Mesendoderm (in vitro differentiated cells): ENCODE data around the gene SAMM50.

Experiments used
- DNase-seq: peaks from one replicate; pipeline ENCODE4 v3.0.0; 2013
- H2AK5ac ChIP-seq: 2 replicates; pipeline ENCODE4 v1.6.1; 2013; ENCODE audit warnings: low read length, inconsistent platforms
- H2BK120ac ChIP-seq: 2 replicates; pipeline ENCODE4 v1.6.1; 2013; ENCODE audit warnings: low read depth, mild to moderate bottlenecking, low read length, moderate library complexity, mixed read lengths
- H2BK15ac ChIP-seq: replicated peaks from 2 replicates; pipeline ENCODE4 v1.6.1; 2013; ENCODE audit warnings: low read depth, mild to moderate bottlenecking, moderate library complexity
- H2BK5ac ChIP-seq: 2 replicates; pipeline ENCODE4 v1.6.1; 2013; ENCODE audit warnings: low read length, inconsistent platforms
- H3K18ac ChIP-seq: 2 replicates; pipeline ENCODE4 v1.6.1; 2013; ENCODE audit warnings: mild to moderate bottlenecking, low read length, mixed read lengths
- H3K23ac ChIP-seq: one replicate; pipeline ENCODE4 v1.6.1; 2013; ENCODE audit warnings: low read length
- H3K27ac ChIP-seq: 2 replicates; pipeline ENCODE4 v1.5.1; 2013; ENCODE audit warnings: low read depth, mild to moderate bottlenecking, inconsistent platforms, low read length, moderate library complexity
- H3K27me3 ChIP-seq: 2 replicates; pipeline ENCODE4 v1.6.1; 2013; ENCODE audit warnings: low read length, control low read depth, mild to moderate bottlenecking, inconsistent platforms; ENCODE audit not compliant: insufficient read depth, poor library complexity
- H3K36me3 ChIP-seq: 2 replicates; pipeline ENCODE4 v1.6.1; 2013; ENCODE audit warnings: low read length, inconsistent platforms; ENCODE audit not compliant: control insufficient read depth, insufficient read depth
- H3K4ac ChIP-seq: one replicate; pipeline ENCODE4 v1.6.1; 2013; ENCODE audit warnings: low read depth, mild to moderate bottlenecking, low read length, moderate library complexity
- H3K4me1 ChIP-seq: 2 replicates; pipeline ENCODE4 v1.6.1; 2013; ENCODE audit warnings: low read depth, low read length, inconsistent platforms; ENCODE audit not compliant: control insufficient read depth
- H3K4me2 ChIP-seq: 2 replicates; pipeline ENCODE4 v1.6.1; 2013; ENCODE audit warnings: low read length
- H3K4me3 ChIP-seq: 2 replicates; pipeline ENCODE4 v1.5.1; 2013; ENCODE audit warnings: mild to moderate bottlenecking, low read length
- H3K56ac ChIP-seq: one replicate; pipeline ENCODE4 v1.6.1; 2013; ENCODE audit warnings: low read length
- H3K79me1 ChIP-seq: 2 replicates; pipeline ENCODE4 v1.6.1; 2013; ENCODE audit warnings: low read length, inconsistent platforms
- H3K79me2 ChIP-seq: 2 replicates; pipeline ENCODE4 v1.6.1; 2013; ENCODE audit warnings: mild to moderate bottlenecking, low read length; ENCODE audit not compliant: control insufficient read depth, insufficient read depth
- H3K9ac ChIP-seq: 2 replicates; pipeline ENCODE4 v1.6.1; 2013; ENCODE audit warnings: low read length, inconsistent platforms
- H4K5ac ChIP-seq: one replicate; pipeline ENCODE4 v1.6.1; 2013; ENCODE audit warnings: low read length
- H4K8ac ChIP-seq: one replicate; pipeline ENCODE4 v1.6.1; 2013; ENCODE audit warnings: low read depth, mild to moderate bottlenecking, control low read depth, low read length, moderate library complexity
- WGBS: extraction: QIAGEN DNeasy Blood & Tissue Kit; methylation state at CpG from one replicate; pipeline ENCODE4 v1.1.7; 2013; ENCODE audit warnings: low lambda C conversion rate, missing lambda C conversion rate; ENCODE audit not compliant: insufficient coverage; ENCODE audit errors: extremely low coverage; 5-methylcytosine and 5-hydroxymethylcytosine counted together

Gene SAMM50

GRCh38 chr22:44024288-44024921 lies 69.2 kb downstream of the SAMM50 start, which contains the start of gene PARVB:
PARVB (plus strand) TSS chr22:44024302; CDS start chr22:44024340, 38 bp downstream.
- Histone ChIP-seq H3K79me2 (no peaks in the 10 kb centered on the region), H3K56ac (peak within 1 kb of the TSS; percentile 92), H3K23ac (peak within 1 kb of the TSS; percentile 97), H2AK5ac (no peak within 1 kb of the TSS), H3K4me2 (peak within 1 kb of the TSS; percentile 68), H4K5ac (peak within 1 kb of the TSS; percentile 81), H2BK5ac (no peak within 1 kb of the TSS), H3K36me3 (no peaks in the 10 kb centered on the region), H3K27me3 (no peaks in the 10 kb centered on the region), H3K27ac (no peak within 1 kb of the TSS), H3K9ac (peak within 1 kb of the TSS; percentile 72), H4K8ac (peak within 1 kb of the TSS; percentile 66), H3K18ac (peak within 1 kb of the TSS; percentile 91), H3K4me1 (no peaks in the 10 kb centered on the region), H2BK15ac (no peak within 1 kb of the TSS), H3K4me3 (peak within 1 kb of the TSS; percentile 51), H2BK120ac (peak within 1 kb of the TSS; percentile 83), H3K79me1 (no peaks in the 10 kb centered on the region), H3K4ac (peak within 1 kb of the TSS; percentile 84)
- WGBS = no CpG with 5 or more reads among the region's 83 CpGs
- DNase-seq = no peak

- H3K4ac ChIP-seq = no peak overlapping the region
- no peaks in the 10 kb centered on the region for H3K79me1 ChIP-seq
- no peak overlapping the region for H3K4me2 ChIP-seq
- H2BK15ac ChIP-seq = no peak overlapping the region
- no peak overlapping the region for H2AK5ac ChIP-seq
- no peaks in the 10 kb centered on the region for H3K27me3 ChIP-seq
- H2BK120ac ChIP-seq = no peak overlapping the region
- H4K8ac ChIP-seq = no peak overlapping the region
- no peak overlapping the region for H2BK5ac ChIP-seq
- H3K56ac ChIP-seq = peak overlapping the region; percentile 25
- no peak overlapping the region for H4K5ac ChIP-seq
- no peak for DNase-seq
- H3K4me1 ChIP-seq = no peaks in the 10 kb centered on the region
- no peak overlapping the region for H3K23ac ChIP-seq
- H3K18ac ChIP-seq = no peak overlapping the region
- H3K4me3 ChIP-seq = no peak overlapping the region
- no CpG with 5 or more reads among the region's 26 CpGs for WGBS
- H3K36me3 ChIP-seq = no peaks in the 10 kb centered on the region
- no peak overlapping the region for H3K9ac ChIP-seq
- H3K27ac ChIP-seq = no peak overlapping the region
- no peaks in the 10 kb centered on the region for H3K79me2 ChIP-seq
These were observed 70.2 kb downstream of the SAMM50 start for GRCh38 chr22:44025171-44026065.

- no peak overlapping the region for H2BK5ac ChIP-seq
- no CpG with 5 or more reads among the region's 17 CpGs for whole genome bisulfite sequencing
These were observed 70.9 kb downstream of the SAMM50 start for GRCh38 chr22:44026066-44026629.

GRCh38 chr22:44026630-44027511 lies 71.6 kb downstream of the SAMM50 start:
- H3K4me3 ChIP-seq = no peak overlapping the region
- WGBS = no CpG with 5 or more reads among the region's 28 CpGs
- no peaks in the 10 kb centered on the region for H3K4me1 ChIP-seq
- no peak overlapping the region for H4K5ac ChIP-seq
- no peak overlapping the region for H3K9ac ChIP-seq
- no peak overlapping the region for H2BK120ac ChIP-seq
- no peak overlapping the region for H3K23ac ChIP-seq
- H3K36me3 ChIP-seq = no peaks in the 10 kb centered on the region
- H3K18ac ChIP-seq = no peak overlapping the region
- H2BK5ac ChIP-seq = no peak overlapping the region
- no peaks in the 10 kb centered on the region for H3K79me2 ChIP-seq
- no peak overlapping the region for H4K8ac ChIP-seq
- H3K79me1 ChIP-seq = no peaks in the 10 kb centered on the region
- no peak overlapping the region for H3K4me2 ChIP-seq
- no peak for DNase-seq
- no peak overlapping the region for H3K27ac ChIP-seq
- H3K4ac ChIP-seq = no peak overlapping the region
- H3K27me3 ChIP-seq = no peaks in the 10 kb centered on the region
- no peak overlapping the region for H2BK15ac ChIP-seq
- peak overlapping the region; percentile 34 for H3K56ac ChIP-seq
- H2AK5ac ChIP-seq = no peak overlapping the region

More at GRCh38 chr22:44026066-44026629, 70.9 kb downstream of the SAMM50 start:
- Histone ChIP-seq H3K36me3 (no peaks in the 10 kb centered on the region), H2AK5ac (no peak overlapping the region), H4K8ac (no peak overlapping the region), H2BK120ac (no peak overlapping the region), H3K4ac (no peak overlapping the region), H3K9ac (no peak overlapping the region), H2BK15ac (no peak overlapping the region), H4K5ac (no peak overlapping the region), H3K56ac (peak overlapping the region; percentile 34), H3K4me2 (no peak overlapping the region), H3K18ac (no peak overlapping the region), H3K23ac (no peak overlapping the region), H3K79me1 (no peaks in the 10 kb centered on the region), H3K4me1 (no peaks in the 10 kb centered on the region), H3K79me2 (no peaks in the 10 kb centered on the region), H3K27ac (no peak overlapping the region), H3K27me3 (no peaks in the 10 kb centered on the region), H3K4me3 (no peak overlapping the region)
- no peak for DNase-seq

GRCh38 chr22:44028091-44028490 lies 72.8 kb downstream of the SAMM50 start:
- no peaks in the 10 kb centered on the region for H3K27me3 ChIP-seq
- H3K4ac ChIP-seq = no peak overlapping the region
- H3K79me1 ChIP-seq = no peaks in the 10 kb centered on the region
- H3K4me3 ChIP-seq = no peak overlapping the region
- H4K8ac ChIP-seq = no peak overlapping the region
- H3K27ac ChIP-seq = no peak overlapping the region
- H2BK5ac ChIP-seq = no peak overlapping the region
- H3K23ac ChIP-seq = no peak overlapping the region
- no CpG with 5 or more reads among the region's 7 CpGs for WGBS
- H3K9ac ChIP-seq = no peak overlapping the region
- H2BK120ac ChIP-seq = no peak overlapping the region
- no peak overlapping the region for H3K56ac ChIP-seq
- no peak overlapping the region for H2BK15ac ChIP-seq
- H3K4me2 ChIP-seq = no peak overlapping the region
- no peak for DNase-seq
- H3K79me2 ChIP-seq = no peaks in the 10 kb centered on the region
- no peaks in the 10 kb centered on the region for H3K4me1 ChIP-seq
- no peak overlapping the region for H3K18ac ChIP-seq
- H3K36me3 ChIP-seq = no peaks in the 10 kb centered on the region
- H2AK5ac ChIP-seq = no peak overlapping the region
- H4K5ac ChIP-seq = no peak overlapping the region
